SKM-1 treated with dmso at 0.1 percent for 144 hours (cell line): ENCODE measurements around the gene SEC24B.

Experiments
- DNase-seq: peaks from one replicate; lab custom pipeline; 2025; ENCODE audit not compliant: unreplicated experiment; lab: John Stamatoyannopoulos, UW

Gene SEC24B

DNA sequence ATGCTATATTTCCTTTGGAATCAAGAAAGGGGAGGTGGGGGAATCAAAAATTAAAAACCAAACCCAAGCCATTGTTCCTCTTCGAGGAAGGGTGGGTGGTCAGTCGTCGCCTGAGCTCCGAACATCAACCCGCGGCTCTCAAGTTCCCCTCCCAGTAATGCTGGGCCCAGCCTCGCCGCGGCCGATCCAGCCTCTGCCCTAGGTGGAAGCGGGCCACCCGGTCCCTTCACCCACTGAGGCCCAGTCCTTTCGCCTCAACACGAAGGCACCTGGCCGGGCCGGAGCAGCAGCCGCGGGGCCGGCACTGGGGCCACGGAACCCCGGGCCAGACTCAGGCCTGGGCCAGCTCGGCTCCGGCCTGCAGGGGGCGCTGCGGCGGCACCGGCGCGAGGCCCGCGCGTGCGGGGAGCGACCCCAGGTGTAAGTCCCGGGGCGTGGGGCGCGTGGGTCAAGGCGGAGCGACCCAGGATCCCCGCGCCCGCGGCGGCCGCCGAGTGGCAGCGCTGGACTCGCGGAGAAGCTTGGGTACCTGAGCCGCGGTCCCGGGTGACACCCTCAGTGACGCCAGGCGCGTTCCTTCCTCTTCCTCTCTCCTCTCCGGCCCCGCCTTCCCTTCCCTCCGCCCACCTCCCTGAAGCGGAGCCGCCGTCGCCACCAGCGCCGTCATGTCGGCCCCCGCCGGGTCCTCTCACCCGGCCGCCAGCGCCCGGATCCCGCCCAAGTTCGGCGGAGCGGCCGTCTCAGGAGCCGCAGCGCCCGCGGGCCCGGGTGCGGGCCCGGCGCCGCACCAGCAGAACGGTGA, at the start of gene SEC24B:
Gene SEC24B, plus strand, starts transcription at position 611 of the 802 bp plus-strand sequence. Its CDS starts 55 bp downstream, at position 666.
- DNase-seq: peak; percentile 87

DNA sequence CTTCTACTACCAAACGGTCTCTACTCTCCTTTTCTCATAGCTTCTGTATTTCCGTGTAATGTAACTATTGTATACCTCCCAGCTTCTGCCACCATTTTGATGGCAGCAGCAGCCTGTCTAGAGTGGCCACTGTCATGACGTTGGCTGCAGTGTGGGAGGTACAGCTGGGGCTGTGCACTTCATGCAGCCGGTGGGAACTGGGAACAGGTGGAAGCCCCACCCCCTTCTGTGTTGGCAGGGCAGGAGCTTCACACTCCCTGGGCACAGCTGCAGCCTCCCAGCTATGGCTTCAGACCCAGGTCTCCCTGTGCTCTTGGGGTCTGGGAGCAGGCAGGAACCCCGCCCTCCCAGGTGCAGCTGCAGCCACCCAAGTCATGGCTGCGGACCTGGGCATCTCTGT, 49.8 kb upstream of the SEC24B start:
- no peak for DNase-seq

DNA sequence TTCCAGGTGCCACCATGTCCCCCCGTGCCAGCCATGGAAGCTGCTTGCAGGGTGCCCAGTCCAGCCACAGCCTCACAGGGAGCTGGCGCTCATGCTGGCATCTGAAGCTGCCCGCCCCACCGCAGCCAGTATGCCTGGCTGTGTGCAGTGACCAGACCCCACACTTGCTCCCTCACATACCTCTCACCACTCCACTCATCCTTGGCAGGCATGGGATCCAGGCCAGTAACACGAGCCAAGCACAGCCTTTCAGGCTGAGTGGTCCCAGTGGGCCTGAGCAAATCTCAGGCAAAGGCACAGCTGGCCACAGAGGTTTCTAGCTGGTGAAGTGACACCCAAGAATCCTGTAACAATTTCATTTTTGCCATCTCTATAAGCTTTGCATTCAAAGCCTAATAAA, 48.4 kb upstream of the SEC24B start:
- DNase-seq: no peak

DNA sequence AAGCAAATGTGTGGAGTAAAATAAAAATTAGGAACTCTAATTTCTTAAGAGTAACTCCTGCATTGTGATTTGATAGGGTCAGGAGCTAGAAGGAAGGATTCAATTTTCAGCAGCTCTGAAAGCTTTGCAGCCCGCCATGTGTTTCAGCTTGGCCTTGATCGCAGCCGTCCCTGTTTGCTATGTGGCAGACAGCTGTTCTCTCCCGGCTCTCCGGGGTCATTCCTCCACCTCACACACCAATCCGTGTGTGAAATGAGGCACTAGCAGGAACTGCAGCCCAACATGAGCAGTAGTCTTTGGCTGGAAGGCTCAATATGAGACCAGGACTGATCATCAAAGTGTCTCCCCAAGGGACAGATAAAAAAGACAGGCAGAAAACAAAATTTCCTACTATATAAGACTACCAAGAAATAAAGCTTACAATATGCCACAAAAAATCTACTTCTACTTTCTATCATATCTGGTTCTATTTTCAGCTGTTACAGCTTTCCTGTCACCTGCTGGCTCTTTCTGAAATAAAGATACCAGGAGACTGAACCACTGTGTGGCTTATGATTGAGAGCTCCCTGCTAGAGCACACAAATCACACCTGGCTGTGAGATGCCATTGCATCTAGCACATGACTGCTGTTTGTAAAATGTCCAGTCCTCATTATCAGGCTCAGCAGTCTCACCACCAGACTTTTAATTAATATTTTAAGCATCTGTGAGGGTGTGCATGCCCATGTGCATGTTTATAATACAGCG, 44.1 kb upstream of the SEC24B start:
- no peak for DNase-seq

DNA sequence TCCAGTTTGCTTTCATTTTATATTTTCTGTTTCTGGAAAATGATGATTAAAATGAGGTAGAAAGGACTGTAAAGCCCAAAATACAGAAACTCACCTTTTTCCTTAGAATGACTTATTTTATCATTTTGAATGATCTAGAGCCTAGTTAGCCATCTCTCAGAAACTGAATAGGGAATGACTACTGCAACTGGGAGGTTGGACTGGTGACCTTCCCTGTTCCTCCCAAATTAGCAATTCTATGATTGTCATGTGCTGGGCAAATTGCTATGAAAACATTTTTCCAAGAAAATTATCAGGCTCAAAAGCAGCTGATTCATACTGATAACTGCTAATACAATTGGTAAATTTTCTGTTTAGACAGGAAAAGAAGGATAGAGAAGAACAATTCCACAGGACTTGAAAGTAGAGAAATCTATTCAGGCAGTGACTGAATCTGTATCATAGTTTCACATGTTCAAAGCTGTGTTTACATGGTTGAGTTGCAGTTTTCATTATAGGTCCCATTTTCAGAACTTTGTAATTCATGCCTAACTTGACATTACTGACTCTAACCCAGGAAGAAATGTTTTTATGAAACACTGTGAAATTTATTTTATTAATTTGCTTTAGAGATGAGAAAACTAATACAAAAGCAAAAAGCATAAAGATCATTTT, 43.4 kb upstream of the SEC24B start:
- no peak for DNase-seq

DNA sequence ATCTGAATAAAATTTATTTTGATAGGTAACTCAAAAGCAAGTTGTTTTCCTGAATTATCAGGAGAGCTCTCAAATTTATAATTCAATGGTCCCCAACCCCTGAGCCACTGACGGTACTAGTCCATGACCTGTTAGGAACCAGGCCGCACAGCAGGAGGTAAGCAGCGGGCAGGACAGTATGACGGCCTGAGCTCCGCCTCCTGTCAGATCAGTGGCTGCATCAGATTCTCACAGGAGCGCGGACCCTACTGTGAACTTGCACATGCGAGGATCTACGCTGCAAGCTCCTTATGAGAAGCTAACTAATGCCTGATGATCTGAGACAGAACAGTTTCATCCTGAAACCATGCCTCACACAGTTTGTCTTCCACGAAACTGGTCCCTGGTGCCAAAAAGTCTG, 37.9 kb upstream of the SEC24B start:
- DNase-seq: no peak

DNA sequence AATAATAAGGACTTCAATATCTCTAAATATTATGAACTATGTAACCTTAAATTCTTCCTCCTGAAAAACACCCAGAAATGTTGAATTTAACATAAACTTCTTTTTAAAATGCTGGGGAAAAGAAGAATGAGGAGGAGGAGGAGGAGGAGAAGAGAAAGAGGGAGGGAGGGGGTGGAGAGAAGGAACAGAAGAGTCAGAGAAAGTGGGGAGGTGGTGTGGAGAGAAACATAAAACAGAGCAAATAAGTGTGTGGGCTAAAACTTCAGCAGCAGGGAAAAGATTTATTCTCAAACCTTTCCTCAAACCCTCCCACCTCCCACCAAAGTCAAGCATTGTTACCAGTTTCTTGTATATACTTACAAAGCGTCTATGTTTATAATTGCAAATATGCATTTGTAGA, 34.7 kb upstream of the SEC24B start:
- no peak for DNase-seq

DNA sequence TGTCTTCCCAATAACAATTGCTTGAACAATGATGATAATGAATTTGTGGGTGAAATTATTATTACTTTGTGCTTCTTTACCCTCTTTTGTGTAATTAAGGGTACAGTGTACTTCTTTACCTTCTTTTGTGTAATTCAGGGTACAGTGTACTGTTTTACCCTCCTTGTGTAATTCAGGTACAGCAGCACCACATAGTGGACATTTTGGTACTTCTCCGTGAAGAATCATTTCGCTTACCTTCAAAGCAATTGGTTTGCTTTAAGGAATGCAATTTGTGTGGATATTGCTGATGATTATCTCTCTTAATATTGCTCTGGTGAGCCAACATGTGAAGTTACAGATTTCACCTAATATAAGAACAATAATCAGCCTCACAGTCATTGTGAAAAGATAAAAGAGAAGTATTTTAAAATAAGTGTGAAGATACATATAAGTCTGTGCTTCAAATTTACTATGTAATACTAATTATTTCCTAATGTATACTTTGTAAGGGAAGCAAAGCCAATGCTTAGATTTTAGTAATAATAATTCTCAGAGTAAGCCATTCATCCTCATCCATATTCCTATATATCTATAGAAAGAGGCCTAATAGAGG, 27.2 kb upstream of the SEC24B start:
- peak; percentile 39 for DNase-seq

DNA sequence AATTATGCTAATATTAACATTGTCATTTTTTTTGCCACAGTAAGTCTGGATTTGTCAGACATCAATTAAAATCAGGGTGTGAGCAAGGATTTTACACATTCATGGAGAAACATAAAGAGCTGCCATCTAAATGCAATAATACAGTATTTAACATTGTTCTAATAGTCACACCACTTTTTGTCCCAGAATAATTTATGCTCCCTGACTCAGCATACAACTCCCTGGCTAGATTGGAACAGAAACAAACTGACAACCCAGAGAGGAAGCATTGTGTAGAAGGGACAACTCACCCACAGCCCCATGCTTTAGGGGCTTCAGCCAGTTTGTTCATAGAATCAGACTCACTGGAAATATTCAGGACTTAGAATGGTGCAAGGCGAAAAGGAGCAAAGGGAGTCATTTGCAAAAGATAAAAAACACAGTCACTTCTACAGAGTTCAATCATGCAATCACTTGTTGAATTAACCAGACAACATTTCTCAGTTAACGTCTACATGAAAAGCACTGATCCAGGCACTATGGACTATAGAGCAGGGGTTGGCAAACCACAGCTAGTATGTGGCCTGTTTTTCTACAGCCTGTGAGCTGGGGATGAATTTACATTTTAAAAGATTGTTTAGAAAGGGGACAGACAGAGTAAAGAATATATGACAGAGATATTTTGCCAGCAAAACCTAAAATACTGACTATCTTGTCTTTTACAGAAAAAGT, 26.4 kb upstream of the SEC24B start:
- no peak for DNase-seq

DNA sequence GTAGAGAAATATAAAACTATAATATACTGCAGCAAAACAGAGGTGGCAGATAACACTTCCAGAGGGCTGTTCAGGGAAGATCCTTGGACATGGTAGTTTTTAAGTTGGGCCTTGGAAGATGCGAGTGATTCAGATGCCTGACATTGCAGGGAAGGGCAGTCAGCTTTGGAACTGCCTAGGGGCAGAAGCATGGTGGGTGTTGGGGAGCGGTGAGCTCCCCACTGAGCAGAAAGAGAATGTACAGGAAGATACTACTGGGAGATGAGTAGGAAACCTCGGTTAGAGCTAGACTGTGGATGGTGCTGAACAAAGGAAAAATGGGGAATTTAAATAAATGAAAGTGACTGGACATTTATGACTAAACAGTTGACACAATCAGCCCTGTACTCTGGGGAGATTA, 24.9 kb upstream of the SEC24B start:
- DNase-seq: no peak

DNA sequence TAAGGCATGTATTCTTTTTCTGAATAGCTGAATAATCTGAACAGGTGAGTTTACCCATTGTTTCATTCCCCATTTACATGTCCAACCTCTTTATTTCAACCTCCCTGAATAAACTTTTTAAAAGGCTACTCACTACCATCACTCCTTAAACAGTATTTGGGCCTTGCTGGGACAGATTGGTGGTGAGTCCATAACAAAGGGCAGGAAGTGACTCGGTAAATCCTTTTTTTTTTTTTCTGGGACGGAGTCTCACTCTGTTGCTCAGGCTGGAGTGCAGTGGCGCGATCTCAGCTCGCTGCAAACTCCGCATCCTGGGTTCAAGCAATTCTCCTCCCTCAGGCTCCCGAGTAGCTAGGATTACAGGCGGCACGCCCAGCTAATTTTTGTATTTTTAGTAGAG, 23.4 kb upstream of the SEC24B start:
- DNase-seq: no peak

DNA sequence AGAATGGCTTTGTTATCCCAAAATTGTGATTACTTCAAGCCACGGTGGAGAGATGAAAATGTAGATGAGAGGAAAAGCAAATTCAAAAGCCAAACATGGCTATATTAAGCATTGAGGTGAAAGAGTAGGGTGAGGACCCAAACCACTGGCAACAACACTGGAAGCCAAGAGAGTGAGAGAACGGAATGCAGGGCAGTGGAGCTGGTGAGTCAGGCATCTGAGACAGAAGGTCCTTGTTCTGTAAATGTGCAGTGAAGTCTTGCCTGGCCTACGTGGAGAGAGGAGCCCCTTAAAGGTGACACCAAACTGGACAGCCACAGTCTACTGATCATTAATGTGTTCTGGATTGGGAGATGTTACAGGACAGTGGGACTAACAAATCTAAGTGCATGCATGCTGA, 22.8 kb upstream of the SEC24B start:
- DNase-seq: no peak

DNA sequence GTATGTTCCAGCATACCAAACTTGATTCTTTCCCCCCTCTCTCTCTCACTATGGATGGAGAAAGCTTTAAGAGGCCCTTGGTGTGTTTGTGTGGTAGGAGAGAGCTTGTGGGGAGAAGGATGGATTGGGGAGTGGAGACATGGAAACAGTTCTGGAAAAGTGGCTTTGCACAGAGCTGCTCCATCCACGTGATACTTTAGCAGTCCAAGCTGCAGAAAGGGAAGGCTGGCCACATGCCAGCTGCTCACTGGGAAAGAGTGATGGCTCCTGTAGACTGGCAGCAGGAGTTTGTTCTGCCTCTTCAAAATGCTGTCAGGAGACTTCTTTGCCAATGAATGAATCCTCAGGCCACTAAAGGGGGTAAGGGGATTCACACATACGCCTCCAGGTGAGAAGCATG, 21.7 kb upstream of the SEC24B start:
- no peak for DNase-seq

DNA sequence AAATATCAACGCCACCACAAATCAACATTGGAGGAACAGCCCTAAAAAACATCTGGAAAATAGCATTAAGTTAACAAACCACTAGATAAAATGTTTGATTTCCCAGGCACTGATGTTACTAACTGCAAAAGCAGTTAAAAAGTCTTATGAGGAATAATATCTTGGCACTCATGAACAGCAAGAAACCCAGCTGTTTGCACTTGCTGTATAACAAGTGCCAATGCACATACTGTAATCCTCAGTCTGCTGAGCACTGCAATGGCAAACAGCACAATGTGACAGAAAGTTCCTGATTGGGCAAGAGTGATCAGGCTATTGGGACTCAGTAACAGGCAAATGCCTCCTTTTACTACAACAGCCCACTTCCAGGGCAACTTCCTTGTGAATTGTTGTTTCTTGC, 20.8 kb upstream of the SEC24B start:
- DNase-seq: no peak

DNA sequence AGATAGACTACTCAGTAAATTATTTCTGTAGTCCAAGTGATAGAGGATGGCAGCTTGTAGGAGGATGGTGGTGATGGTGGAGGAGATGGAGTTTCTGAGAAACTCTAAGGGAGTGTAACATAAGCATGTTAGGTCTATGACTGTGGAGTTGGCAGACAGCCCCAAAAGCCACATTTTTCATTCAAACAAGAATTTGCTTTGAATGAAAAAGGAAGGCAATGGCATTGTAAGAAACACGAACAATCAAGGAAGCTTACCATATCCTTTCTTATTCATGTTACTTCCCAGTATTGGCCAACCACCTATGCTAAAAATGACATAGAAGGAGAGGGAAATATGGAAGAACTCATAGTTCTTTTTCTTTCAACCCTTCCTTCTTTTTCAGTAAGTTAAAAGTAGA, 18.7 kb upstream of the SEC24B start:
- no peak for DNase-seq

DNA sequence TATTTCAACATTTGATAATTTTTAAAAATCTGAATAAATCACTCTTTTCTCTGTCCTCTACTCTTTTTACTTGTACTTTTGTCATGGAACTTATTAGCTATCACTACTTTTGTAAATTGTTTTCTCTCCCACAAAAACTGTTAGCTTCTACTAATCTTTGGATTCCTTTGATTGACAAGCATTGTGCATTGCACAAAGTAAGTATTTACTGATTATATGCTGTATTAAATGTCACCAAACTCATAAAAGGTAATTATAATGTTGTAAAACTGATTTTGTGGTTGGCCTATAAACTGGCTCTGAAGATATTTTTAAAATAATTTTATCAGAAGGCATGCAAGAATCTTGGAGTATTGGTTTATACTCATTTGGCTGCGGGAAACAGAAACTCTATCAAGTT, 15.0 kb upstream of the SEC24B start:
- no peak for DNase-seq

DNA sequence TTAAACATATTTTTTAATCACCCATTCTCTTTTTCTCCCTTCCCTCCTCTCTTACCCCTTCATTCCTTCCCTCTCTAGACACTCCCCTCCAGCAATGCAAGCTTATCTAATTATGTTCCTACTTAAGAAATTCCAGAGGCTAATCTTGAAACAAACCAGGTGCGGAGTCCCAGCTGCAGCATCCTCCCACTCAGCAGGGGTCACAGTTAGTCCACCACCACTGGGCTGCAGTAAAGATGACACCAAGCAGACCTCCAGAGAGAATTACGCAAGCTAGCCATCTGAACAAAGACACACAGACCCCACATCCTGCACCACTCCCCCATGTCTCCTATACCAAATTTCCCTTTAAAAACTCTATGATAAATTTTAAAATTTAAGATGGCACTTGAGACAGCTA, 13.9 kb upstream of the SEC24B start:
- no peak for DNase-seq

DNA sequence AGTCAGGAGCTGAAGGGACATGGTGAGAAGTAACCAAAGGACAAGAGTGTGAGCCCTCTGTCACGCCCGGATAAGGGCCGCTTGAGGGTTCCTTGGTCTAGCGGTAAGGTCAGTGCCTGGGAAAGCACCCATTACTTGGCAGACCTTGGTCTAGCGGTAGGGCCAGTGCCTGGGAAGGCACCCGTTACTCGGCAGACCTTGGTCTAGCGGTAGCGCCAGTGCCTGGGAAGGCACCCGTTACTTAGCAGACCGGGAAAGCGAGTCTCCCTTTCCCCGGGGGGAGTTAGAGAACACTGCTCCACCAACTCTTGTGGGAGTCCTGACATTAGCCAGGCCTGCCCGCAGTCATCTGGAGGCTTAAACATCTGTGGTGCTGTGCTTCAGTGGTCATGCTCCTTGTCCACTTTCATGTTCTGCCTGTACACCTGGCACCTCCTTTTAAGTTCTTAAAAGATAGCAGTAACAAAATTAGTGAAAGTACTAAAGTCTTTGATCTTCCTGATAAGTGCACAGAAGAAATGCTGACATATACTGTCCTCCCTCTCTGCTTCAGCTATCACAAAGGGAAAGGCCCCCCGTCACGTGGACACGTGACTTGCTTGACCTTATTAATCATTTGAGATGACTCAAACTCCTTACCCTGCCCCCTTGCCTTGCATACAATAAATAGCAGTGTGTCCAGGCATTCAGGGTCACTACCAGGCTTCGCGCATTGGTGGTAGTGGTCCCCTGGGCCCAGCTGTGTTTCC, 9.3 kb upstream of the SEC24B start:
- no peak for DNase-seq

DNA sequence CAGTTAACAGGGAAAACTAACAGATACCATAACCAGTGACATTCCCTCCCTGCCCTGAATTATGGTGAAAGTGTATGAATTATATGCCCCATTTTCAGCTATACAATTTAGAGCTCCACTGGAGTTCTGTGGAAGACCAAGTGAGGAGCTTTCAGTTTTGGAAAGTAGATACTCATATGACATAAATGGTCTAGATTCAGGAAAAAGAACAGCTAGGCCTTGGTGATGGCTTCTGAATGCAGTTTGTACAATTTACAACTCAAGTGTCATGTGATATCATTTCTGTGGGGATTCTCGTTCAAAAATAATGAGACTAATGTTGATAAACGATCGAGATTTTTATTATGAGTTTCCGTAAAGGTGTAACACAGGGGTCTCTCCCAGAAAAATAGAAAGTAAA, 8.2 kb upstream of the SEC24B start:
- no peak for DNase-seq

DNA sequence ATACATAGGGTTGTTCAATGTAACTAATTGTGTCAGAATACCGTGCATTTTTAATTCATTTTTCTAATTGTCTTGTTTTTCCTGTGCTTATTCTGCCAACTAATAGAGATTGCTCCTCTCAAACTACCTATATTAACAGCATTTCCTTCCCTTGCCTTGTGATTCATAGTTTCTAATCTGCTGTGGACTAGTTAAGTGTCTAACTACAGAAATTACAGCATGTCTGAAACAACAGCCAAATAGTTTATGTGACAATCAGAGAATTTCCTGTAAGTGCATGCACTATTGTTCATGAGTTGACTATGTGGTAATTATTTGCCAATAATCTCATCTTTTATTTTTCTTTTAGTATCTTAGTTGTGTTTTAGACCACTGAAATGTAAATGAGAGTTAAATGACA, 4.1 kb upstream of the SEC24B start:
- DNase-seq: no peak
